HepG2 (cell line): ENCODE data around the gene HOXD1. TPM values are rescaled to one million over a fixed set of nuclear protein-coding genes. Genes with fewer than 3 reads are reported as not detected.

Experiments used
- FOXP1 ChIP-seq, 2 experiments: fragments of 450-650 bp in 1 of 2; IDR thresholded peaks; 2 replicates each; pipeline ENCODE4 v1.6.1; 2017 to 2018; ENCODE audit warnings: antibody characterized with exemption in 1 of 2
- KLF12 ChIP-seq: sonication (generic); formaldehyde crosslinking; IDR thresholded peaks from 2 replicates; pipeline ENCODE4 v1.4.0; 2020; ENCODE audit warnings: missing genetic modification reagents, borderline replicate concordance
- NFE2 ChIP-seq: sonication (generic); formaldehyde crosslinking; IDR thresholded peaks from 2 replicates; pipeline ENCODE4 v1.4.0; 2020; ENCODE audit warnings: missing genetic modification reagents
- REL ChIP-seq: sonication (generic); formaldehyde crosslinking; conservative IDR thresholded peaks from 2 replicates; pipeline ENCODE4 v1.8.0; 2022; ENCODE audit warnings: mild to moderate bottlenecking, missing genetic modification reagents, moderate library complexity
- TAF1 ChIP-seq: sonication (generic); formaldehyde crosslinking; IDR thresholded peaks from 2 replicates; pipeline ENCODE4 v1.4.0; 2020; ENCODE audit warnings: missing genetic modification reagents
- ZNF274 ChIP-seq: sonication (generic); formaldehyde crosslinking; IDR thresholded peaks from 2 replicates; pipeline ENCODE4 v1.5.1; 2020; ENCODE audit warnings: mild to moderate bottlenecking, missing genetic modification reagents
- ZNF570 ChIP-seq: sonication (generic); formaldehyde crosslinking; IDR thresholded peaks from 2 replicates; pipeline ENCODE4 v1.4.0; 2020; ENCODE audit warnings: mild to moderate bottlenecking, missing genetic modification reagents, borderline replicate concordance
- ZNF615 ChIP-seq: sonication (generic); formaldehyde crosslinking; IDR thresholded peaks from 2 replicates; pipeline ENCODE4 v1.5.0; 2020; ENCODE audit warnings: mild to moderate bottlenecking, missing genetic modification reagents, borderline replicate concordance
- polyA plus RNA-seq, 8 experiments: library from polyadenylated mRNA; depleted of rRNA in 3 of 8; stranded (reverse) in 7 of 8; unstranded in 1 of 8; fragments of >200 nt; fragmentation: Illumina TruSeq in 4 of 8; extraction: Trizol in 4 of 8; gene quantifications; 2 replicates each; pipeline versions ENCODE4 v1.2.1 to v1.2.3, GENCODE V29; 2011 to 2016; ENCODE audit warnings: low read depth in 4 of 8, missing spikeins in 1 of 8, mixed read lengths in 1 of 8; ENCODE audit not compliant: insufficient read depth in 1 of 8
- total RNA-seq, 5 experiments: library from RNA; depleted of rRNA; stranded (reverse); fragments of >200 nt; fragmentation: Illumina TruSeq; extraction: Trizol; gene quantifications; 2 replicates each; pipeline ENCODE4 v1.2.3, GENCODE V29; 2016; ENCODE audit warnings: low read depth in 1 of 5
- TF ChIP-seq, protein P1 (sequence below), 2 experiments: fragments of 450-650 bp in 1 of 2; sonication (generic) in 1 of 2; formaldehyde crosslinking in 1 of 2; IDR thresholded peaks; 2 replicates each; pipeline versions ENCODE4 v1.6.1 to v1.8.0; 2016 to 2022; ENCODE audit warnings: antibody characterized with exemption in 1 of 2, mild to moderate bottlenecking in 1 of 2, missing genetic modification reagents in 1 of 2
- TF ChIP-seq, protein P2 (sequence below), 2 experiments: sonication (generic) in 1 of 2; formaldehyde crosslinking in 1 of 2; IDR thresholded peaks; 2 replicates each; pipeline versions ENCODE4 v1.4.0 to v1.6.1; 2018 to 2020; ENCODE audit warnings: missing genetic modification reagents in 2 of 2, borderline replicate concordance in 1 of 2, low read depth in 1 of 2, mild to moderate bottlenecking in 1 of 2, missing biosample characterization in 1 of 2
- TF ChIP-seq, protein P3 (sequence below): IDR thresholded peaks from 2 replicates; pipeline ENCODE4 v1.6.1; 2016; ENCODE audit warnings: low read depth, borderline replicate concordance
- TF ChIP-seq, protein P4 (sequence below): sonication (generic); formaldehyde crosslinking; conservative IDR thresholded peaks from 2 replicates; pipeline ENCODE4 v1.4.0; 2020; ENCODE audit warnings: missing genetic modification reagents

HOXD1 gene
- total and polyA plus RNA-seq, 2 of the 13 experiments (the other 11 are each of a cell fraction or from before 2014, with no cell fraction given): 10.0 to 22.3 TPM

DNA sequence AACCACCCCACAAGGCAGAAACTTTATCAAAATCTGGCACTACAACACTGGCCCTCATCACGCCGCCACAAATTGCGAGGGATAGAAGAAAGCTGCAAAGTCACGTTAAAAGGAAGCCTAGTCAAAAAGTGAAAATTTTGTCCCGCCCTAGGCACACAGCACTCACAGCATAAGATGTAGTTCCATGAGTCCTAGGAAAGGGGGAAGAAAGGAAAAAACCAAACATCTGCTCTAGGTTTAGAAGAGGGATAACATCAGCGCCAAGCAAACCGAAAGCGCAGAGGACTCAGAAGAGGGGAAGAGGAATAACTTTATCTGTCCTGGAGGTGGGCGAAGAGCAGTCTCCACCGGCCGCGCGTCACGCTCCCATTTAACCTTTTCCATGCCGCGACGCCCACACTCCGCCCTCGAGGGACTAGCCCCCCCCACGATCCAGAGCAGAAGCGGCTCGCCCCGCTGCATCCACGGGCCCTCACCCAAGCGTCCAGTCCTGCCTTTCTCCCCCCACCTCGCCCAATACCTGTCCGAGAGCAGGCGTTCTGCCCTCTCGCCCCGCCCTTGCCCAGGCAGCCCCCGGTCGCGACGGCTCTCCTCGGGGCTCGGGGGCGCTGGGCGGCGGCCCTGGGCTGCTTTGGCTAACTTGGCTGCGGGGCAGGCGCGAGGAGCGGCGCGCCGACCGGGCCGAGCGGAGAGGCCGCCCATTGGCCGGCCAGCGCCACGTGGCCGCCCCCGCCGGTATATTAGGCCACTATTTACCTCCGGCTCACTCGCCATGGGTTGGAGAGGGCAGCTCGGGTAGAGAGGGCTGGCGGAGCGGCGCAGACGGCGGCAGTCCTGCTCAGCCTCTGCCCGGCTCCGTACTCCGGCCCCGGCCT, at the start of gene HOXD1 (continued):
- TF ChIP-seq, protein P1, sequence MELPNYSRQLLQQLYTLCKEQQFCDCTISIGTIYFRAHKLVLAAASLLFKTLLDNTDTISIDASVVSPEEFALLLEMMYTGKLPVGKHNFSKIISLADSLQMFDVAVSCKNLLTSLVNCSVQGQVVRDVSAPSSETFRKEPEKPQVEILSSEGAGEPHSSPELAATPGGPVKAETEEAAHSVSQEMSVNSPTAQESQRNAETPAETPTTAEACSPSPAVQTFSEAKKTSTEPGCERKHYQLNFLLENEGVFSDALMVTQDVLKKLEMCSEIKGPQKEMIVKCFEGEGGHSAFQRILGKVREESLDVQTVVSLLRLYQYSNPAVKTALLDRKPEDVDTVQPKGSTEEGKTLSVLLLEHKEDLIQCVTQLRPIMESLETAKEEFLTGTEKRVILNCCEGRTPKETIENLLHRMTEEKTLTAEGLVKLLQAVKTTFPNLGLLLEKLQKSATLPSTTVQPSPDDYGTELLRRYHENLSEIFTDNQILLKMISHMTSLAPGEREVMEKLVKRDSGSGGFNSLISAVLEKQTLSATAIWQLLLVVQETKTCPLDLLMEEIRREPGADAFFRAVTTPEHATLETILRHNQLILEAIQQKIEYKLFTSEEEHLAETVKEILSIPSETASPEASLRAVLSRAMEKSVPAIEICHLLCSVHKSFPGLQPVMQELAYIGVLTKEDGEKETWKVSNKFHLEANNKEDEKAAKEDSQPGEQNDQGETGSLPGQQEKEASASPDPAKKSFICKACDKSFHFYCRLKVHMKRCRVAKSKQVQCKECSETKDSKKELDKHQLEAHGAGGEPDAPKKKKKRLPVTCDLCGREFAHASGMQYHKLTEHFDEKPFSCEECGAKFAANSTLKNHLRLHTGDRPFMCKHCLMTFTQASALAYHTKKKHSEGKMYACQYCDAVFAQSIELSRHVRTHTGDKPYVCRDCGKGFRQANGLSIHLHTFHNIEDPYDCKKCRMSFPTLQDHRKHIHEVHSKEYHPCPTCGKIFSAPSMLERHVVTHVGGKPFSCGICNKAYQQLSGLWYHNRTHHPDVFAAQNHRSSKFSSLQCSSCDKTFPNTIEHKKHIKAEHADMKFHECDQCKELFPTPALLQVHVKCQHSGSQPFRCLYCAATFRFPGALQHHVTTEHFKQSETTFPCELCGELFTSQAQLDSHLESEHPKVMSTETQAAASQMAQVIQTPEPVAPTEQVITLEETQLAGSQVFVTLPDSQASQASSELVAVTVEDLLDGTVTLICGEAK (IDR thresholded peaks at IDR 0.05): 0 out of 2 replicates have a peak, but pooled peaks have one; percentile 11
- TF ChIP-seq, protein P1 (CRISPR knock-in tag; IDR thresholded peaks at IDR 0.05): peak; percentile 91
- TF ChIP-seq KLF12 (CRISPR knock-in tag) (no peak), REL (no peak), ZNF615 (0 out of 2 replicates have a peak, but pooled peaks have one; percentile 66), TAF1 (peak; percentile 73), FOXP1 (IDR thresholded peaks at IDR 0.05) (no peak), FOXP1 (CRISPR knock-in tag; IDR thresholded peaks at IDR 0.05) (no peak), ZNF274 (CRISPR knock-in tag) (0 out of 2 replicates have a peak, but pooled peaks have one; percentile 49), ZNF570 (CRISPR knock-in tag) (no peak), NFE2 (CRISPR knock-in tag) (no peak)
- TF ChIP-seq, protein P2, sequence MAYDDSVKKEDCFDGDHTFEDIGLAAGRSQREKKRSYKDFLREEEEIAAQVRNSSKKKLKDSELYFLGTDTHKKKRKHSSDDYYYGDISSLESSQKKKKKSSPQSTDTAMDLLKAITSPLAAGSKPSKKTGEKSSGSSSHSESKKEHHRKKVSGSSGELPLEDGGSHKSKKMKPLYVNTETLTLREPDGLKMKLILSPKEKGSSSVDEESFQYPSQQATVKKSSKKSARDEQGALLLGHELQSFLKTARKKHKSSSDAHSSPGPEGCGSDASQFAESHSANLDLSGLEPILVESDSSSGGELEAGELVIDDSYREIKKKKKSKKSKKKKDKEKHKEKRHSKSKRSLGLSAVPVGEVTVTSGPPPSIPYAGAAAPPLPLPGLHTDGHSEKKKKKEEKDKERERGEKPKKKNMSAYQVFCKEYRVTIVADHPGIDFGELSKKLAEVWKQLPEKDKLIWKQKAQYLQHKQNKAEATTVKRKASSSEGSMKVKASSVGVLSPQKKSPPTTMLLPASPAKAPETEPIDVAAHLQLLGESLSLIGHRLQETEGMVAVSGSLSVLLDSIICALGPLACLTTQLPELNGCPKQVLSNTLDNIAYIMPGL (CRISPR knock-in tag; IDR thresholded peaks at IDR 0.05; ENCODE audit: borderline replicate concordance in 1 of 2, low read depth in 1 of 2): peak in 1 of 2 experiments; percentile 50
- TF ChIP-seq, protein P3, sequence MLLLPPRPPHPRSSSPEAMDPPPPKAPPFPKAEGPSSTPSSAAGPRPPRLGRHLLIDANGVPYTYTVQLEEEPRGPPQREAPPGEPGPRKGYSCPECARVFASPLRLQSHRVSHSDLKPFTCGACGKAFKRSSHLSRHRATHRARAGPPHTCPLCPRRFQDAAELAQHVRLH (CRISPR knock-in tag): no peak
- TF ChIP-seq, protein P4, sequence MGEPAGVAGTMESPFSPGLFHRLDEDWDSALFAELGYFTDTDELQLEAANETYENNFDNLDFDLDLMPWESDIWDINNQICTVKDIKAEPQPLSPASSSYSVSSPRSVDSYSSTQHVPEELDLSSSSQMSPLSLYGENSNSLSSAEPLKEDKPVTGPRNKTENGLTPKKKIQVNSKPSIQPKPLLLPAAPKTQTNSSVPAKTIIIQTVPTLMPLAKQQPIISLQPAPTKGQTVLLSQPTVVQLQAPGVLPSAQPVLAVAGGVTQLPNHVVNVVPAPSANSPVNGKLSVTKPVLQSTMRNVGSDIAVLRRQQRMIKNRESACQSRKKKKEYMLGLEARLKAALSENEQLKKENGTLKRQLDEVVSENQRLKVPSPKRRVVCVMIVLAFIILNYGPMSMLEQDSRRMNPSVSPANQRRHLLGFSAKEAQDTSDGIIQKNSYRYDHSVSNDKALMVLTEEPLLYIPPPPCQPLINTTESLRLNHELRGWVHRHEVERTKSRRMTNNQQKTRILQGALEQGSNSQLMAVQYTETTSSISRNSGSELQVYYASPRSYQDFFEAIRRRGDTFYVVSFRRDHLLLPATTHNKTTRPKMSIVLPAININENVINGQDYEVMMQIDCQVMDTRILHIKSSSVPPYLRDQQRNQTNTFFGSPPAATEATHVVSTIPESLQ (CRISPR knock-in tag): no peak
